GM19438 (cell line): ENCODE results near the gene SLC23A2.
"Not testable (repeated sequence)": the region's sequence is repeated elsewhere in the genome, so short reads cannot be mapped to it uniquely, and the experiment has no call there.

Experiments used
- ATAC-seq: cut with Tn5 transposase; IDR thresholded peaks from one replicate; pipeline ENCODE4 v1.9.1; 2021; ENCODE audit warnings: low read depth; ENCODE audit not compliant: unreplicated experiment

SLC23A2 gene

GRCh38 chr20:5001174-5002076 is at the start of gene SLC23A2:
SLC23A2 (minus strand) TSS chr20:5001510; CDS start chr20:4932562, 68,948 bp downstream.
- ATAC-seq = peak; percentile 63

GRCh38 chr20:5046656-5047339 is 45.5 kb upstream of the SLC23A2 start:
- ATAC-seq = no peak

GRCh38 chr20:5045906-5046305 is 44.6 kb upstream of the SLC23A2 start:
- ATAC-seq = no peak

GRCh38 chr20:5044075-5044620 is 42.8 kb upstream of the SLC23A2 start:
- ATAC-seq = no peak

GRCh38 chr20:5041433-5041832 is 40.1 kb upstream of the SLC23A2 start:
- no peak for ATAC-seq

GRCh38 chr20:5040345-5040744 is 39.0 kb upstream of the SLC23A2 start:
- no peak for ATAC-seq

GRCh38 chr20:5039889-5040288 is 38.6 kb upstream of the SLC23A2 start:
- ATAC-seq = no peak

- ATAC-seq = no peak
These were observed 37.9 kb upstream of the SLC23A2 start for GRCh38 chr20:5039255-5039657.

- ATAC-seq = no peak
These were observed 35.5 kb upstream of the SLC23A2 start for GRCh38 chr20:5036828-5037227.

GRCh38 chr20:5035518-5035917 is 34.2 kb upstream of the SLC23A2 start:
- ATAC-seq = not testable (repeated sequence)

- no peak for ATAC-seq
These were observed 32.3 kb upstream of the SLC23A2 start for GRCh38 chr20:5033566-5033965.

GRCh38 chr20:5031701-5032100 is 30.4 kb upstream of the SLC23A2 start:
- not testable (repeated sequence) for ATAC-seq

GRCh38 chr20:5031206-5031557 is 29.9 kb upstream of the SLC23A2 start:
- ATAC-seq = no peak

GRCh38 chr20:5030348-5031205 is 29.3 kb upstream of the SLC23A2 start:
- ATAC-seq = no peak

- ATAC-seq = not testable (repeated sequence)
These were observed 27.1 kb upstream of the SLC23A2 start for GRCh38 chr20:5028258-5029059.

GRCh38 chr20:5024982-5025381 is 23.7 kb upstream of the SLC23A2 start:
- no peak for ATAC-seq

- no peak for ATAC-seq
These were observed 22.8 kb upstream of the SLC23A2 start for GRCh38 chr20:5024103-5024502.

- not testable (repeated sequence) for ATAC-seq
These were observed 21.9 kb upstream of the SLC23A2 start for GRCh38 chr20:5023171-5023570.

GRCh38 chr20:5020760-5021159 is 19.4 kb upstream of the SLC23A2 start:
- no peak for ATAC-seq
